OCI-LY7 (cell line): ENCODE results near the gene XRCC3. TPM values are rescaled to one million over a fixed set of nuclear protein-coding genes. Genes with fewer than 3 reads are reported as not detected.

Experiments
- BruUV-seq: library from RNA; stranded (reverse); fragments of 400-500 nt; replicated peaks from 2 replicates; lab custom pipeline; 2021; lab: Mats Ljungman, UMichigan
- CTCF ChIA-PET: fragments of 300-600 bp; sonication (Branson Sonifier 250); formaldehyde crosslinking; loops from one replicate; lab custom pipeline; 2022; ENCODE audit warnings: antibody characterized with exemption; ENCODE audit not compliant: unreplicated experiment; lab: Charles Lee
- POLR2A ChIA-PET: fragments of 300-600 bp; sonication (Branson Sonifier 250); formaldehyde crosslinking; loops from one replicate; lab custom pipeline; 2022; ENCODE audit warnings: antibody characterized with exemption; lab: Charles Lee
- DNase-seq: peaks from one replicate; pipeline ENCODE4 v3.0.0-alpha.2; 2015; ENCODE audit warnings: low spot score
- H2AFZ ChIP-seq: fragments of 200-600 bp; sonication (generic), shearing (Covaris generic); 2 replicates; pipeline ENCODE4 v1.6.1; 2014; ENCODE audit warnings: mild to moderate bottlenecking, antibody characterized with exemption, low read length, moderate library complexity
- H3K27ac ChIP-seq: fragments of 200-600 bp; sonication (generic); 2 replicates; pipeline ENCODE4 v1.5.1; 2014; ENCODE audit warnings: mixed run types, low read depth, mild to moderate bottlenecking, moderate library complexity, low read length, inconsistent platforms; ENCODE audit not compliant: poor library complexity, severe bottlenecking
- H3K36me3 ChIP-seq: fragments of 200-600 bp; sonication (generic); 2 replicates; pipeline ENCODE4 v1.6.1; 2014; ENCODE audit warnings: mild to moderate bottlenecking, antibody characterized with exemption, low read length, moderate library complexity, mixed read lengths; ENCODE audit not compliant: insufficient read depth
- H3K4me1 ChIP-seq: fragments of 200-600 bp; sonication (generic); 2 replicates; pipeline ENCODE4 v1.5.1; 2014; ENCODE audit warnings: mild to moderate bottlenecking, low read length; ENCODE audit not compliant: insufficient read depth, poor library complexity, severe bottlenecking
- H3K4me2 ChIP-seq: fragments of 200-600 bp; sonication (generic); 2 replicates; pipeline ENCODE4 v1.6.1; 2014; ENCODE audit warnings: mild to moderate bottlenecking, low read length
- H3K4me3 ChIP-seq: fragments of 200-600 bp; sonication (generic); 2 replicates; pipeline ENCODE4 v1.5.1; 2014; ENCODE audit warnings: mild to moderate bottlenecking, low read depth, low read length; ENCODE audit not compliant: poor library complexity, severe bottlenecking
- H3K79me2 ChIP-seq: fragments of 200-600 bp; sonication (generic); 2 replicates; pipeline ENCODE4 v1.6.1; 2016; ENCODE audit warnings: low read depth, mild to moderate bottlenecking, low read length, moderate library complexity, mixed read lengths; ENCODE audit not compliant: insufficient read depth
- H3K9me2 ChIP-seq: fragments of 200-600 bp; sonication (generic); 2 replicates; pipeline ENCODE4 v1.6.1; 2016; ENCODE audit warnings: mild to moderate bottlenecking, low read length, mixed read lengths; ENCODE audit not compliant: insufficient read depth
- H3K9me3 ChIP-seq: fragments of 200-600 bp; sonication (generic); 2 replicates; pipeline ENCODE4 v1.6.1; 2014; ENCODE audit warnings: mild to moderate bottlenecking, mixed run types, low read length, mixed read lengths
- H4K20me1 ChIP-seq: fragments of 200-600 bp; sonication (generic); 2 replicates; pipeline ENCODE4 v1.6.1; 2014; ENCODE audit warnings: mild to moderate bottlenecking, antibody characterized with exemption, low read length, moderate library complexity, mixed read lengths; ENCODE audit not compliant: insufficient read depth
- CTCF ChIP-seq: fragments of 200-600 bp; sonication (generic); conservative IDR thresholded peaks from 2 replicates; pipeline ENCODE4 v1.5.1; 2014; ENCODE audit warnings: mild to moderate bottlenecking, antibody characterized with exemption, low read length, moderate library complexity, mixed read lengths
- EZH2phosphoT487 ChIP-seq: fragments of 200-600 bp; sonication (generic); IDR thresholded peaks from 2 replicates; pipeline ENCODE4 v1.6.1; 2018; ENCODE audit warnings: low read depth, borderline replicate concordance, mild to moderate bottlenecking, mixed run types, antibody characterized with exemption, low read length, moderate library complexity, mixed read lengths
- intact Hi-C: fragments of 100-400 bp; cut with micrococcal nuclease; formaldehyde crosslinking; loops from one replicate; pipeline ENCODE4 v1.10.0; 2022; ENCODE audit not compliant: unreplicated experiment
- total RNA-seq, 2 experiments: library from RNA; depleted of rRNA in 1 of 2; stranded (reverse); fragments of >200 nt in 1 of 2; shearing (Covaris generic) in 1 of 2; gene quantifications; 2 replicates each; pipeline ENCODE4 v1.2.3, GENCODE V29; 2014 to 2022

The XRCC3 gene
- total RNA-seq, 2 experiments from 2014 or later: 83.3 to 130 TPM

- Histone ChIP-seq H3K9me3 (no peaks in the 10 kb centered on the region), H4K20me1 (no peaks in the 10 kb centered on the region), H3K4me2 (no peak overlapping the region), H3K79me2 (no peaks in the 10 kb centered on the region), H2AFZ (no peak overlapping the region), H3K36me3 (peaks cover 34% of the 10 kb centered on the region), H3K27ac (no peak overlapping the region), H3K4me1 (no peaks in the 10 kb centered on the region), H3K9me2 (no peaks in the 10 kb centered on the region), H3K4me3 (no peak overlapping the region)
- DNase-seq: no peak
- no TSS peak for BruUV-seq
- ChIA-PET CTCF (no interaction called here), POLR2A (no interaction called here)
- intact Hi-C loops: no loop called here
- TF ChIP-seq EZH2phosphoT487 (no peak), CTCF (no peak)
Measured at GRCh38 chr14:103729496-103730448, 14.5 kb upstream of the XRCC3 start.

DNA sequence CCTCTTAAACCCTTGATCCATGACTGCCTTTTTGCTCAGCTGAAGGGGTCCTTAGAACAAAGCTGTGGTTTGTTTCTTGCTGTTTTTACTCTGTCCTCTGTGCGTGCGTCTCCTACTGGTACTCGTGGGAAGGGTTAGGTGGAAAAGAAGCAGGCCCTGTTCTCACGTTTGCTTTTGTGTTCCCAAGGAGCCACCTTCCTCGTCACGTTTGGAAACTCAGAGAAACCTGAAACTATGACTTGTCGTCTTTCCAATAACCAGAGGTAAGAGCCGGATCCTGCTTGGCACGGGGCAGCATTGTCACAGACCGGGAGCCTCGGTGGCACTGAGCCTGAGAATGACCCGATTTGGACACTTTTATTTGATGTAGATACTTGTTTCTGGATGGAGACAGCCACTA lies 13.5 kb upstream of the XRCC3 start:
- POLR2A ChIA-PET: no interaction called here
- Histone ChIP-seq H3K4me1 (no peaks in the 10 kb centered on the region), H2AFZ (no peak overlapping the region), H3K9me3 (no peaks in the 10 kb centered on the region), H3K79me2 (no peaks in the 10 kb centered on the region), H3K4me3 (no peak overlapping the region), H3K27ac (no peak overlapping the region), H3K4me2 (no peak overlapping the region), H4K20me1 (no peaks in the 10 kb centered on the region), H3K36me3 (peaks cover 32% of the 10 kb centered on the region), H3K9me2 (no peaks in the 10 kb centered on the region)
- CTCF ChIA-PET: no interaction called here
- intact Hi-C loops: no loop called here
- no TSS peak for BruUV-seq
- no peak for DNase-seq
- TF ChIP-seq CTCF: no peak
- no peak for TF ChIP-seq EZH2phosphoT487

DNA sequence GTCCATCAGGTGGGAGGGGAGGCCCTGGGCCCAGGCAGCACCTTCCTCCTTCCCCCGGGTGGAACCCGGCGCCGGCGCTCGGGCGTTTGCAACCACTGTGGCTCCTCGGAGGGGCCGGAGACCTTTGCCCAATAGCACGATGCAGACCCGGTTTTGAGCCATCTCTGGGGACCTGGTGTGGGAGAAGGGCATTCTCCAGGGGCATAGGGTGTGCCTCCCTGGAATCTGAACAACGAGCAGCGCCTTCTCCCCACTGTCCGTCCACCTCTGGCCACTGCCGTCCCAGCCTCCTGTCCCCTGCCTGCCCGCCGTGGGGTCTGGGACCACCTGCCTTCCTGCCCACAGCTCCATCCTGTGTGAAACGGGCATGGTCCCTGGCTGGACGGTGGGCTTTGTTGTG lies 12.9 kb upstream of the XRCC3 start:
- CTCF ChIA-PET: no interaction called here

More for the DNA sequence above, 12.9 kb upstream of the XRCC3 start:
- Histone ChIP-seq H3K79me2 (no peaks in the 10 kb centered on the region), H3K4me2 (no peak overlapping the region), H3K4me3 (no peak overlapping the region), H4K20me1 (no peaks in the 10 kb centered on the region), H3K27ac (no peak overlapping the region), H3K9me3 (no peaks in the 10 kb centered on the region), H3K9me2 (no peaks in the 10 kb centered on the region), H2AFZ (no peak overlapping the region), H3K36me3 (peaks cover 26% of the 10 kb centered on the region; the same call in 1 of the 2 replicates), H3K4me1 (no peaks in the 10 kb centered on the region)
- DNase-seq: no peak
- no TSS peak for BruUV-seq
- no peak for TF ChIP-seq EZH2phosphoT487
- no peak for TF ChIP-seq CTCF
- intact Hi-C loops: no loop called here
- POLR2A ChIA-PET: no interaction called here
